ENCODE results near the gene CNTROB.

The CNTROB gene

DNA sequence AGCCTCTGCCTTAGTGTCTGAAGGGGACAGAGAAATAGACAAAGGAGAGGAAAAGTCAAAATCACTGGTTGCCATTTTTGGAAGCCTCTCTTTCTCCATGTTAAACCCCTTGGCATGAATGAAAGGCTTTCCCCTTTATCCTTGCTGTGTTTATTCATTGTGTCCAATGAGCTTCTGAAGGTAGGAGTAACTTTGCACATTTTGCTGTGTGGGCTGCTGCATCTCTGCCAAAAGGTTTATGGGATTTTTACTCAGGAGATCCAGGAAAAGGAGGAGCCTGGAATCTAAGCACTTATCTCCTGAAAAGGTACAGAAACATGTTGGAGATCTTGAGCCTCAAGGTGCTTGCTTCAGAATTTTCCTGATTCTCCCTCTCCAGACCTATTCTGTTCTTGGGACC, 3.9 kb downstream of the CNTROB start:
- no peak for TF ChIP-seq CTCF (conservative IDR thresholded peaks at IDR 0.05; ENCODE audit: low read length)
- H3K4me3 ChIP-seq (ENCODE audit: low read length) = no peak overlapping the region
- no peak for DNase-seq (ENCODE audit: low read depth)

GRCh38 chr17:7940034-7940433, 8.0 kb downstream of the CNTROB start:
- no peak for TF ChIP-seq CTCF (conservative IDR thresholded peaks at IDR 0.05; ENCODE audit: low read length)
- DNase-seq (ENCODE audit: low read depth) = no peak

GRCh38 chr17:7940743-7941142, 8.7 kb downstream of the CNTROB start:
- DNase-seq (ENCODE audit: low read depth) = no peak
- no peak overlapping the region for H3K4me3 ChIP-seq (ENCODE audit: low read length)
- TF ChIP-seq CTCF (conservative IDR thresholded peaks at IDR 0.05; ENCODE audit: low read length) = no peak

More at GRCh38 chr17:7940034-7940433, 8.0 kb downstream of the CNTROB start:
- no peak overlapping the region for H3K4me3 ChIP-seq (ENCODE audit: low read length)

GRCh38 chr17:7943291-7943690, 11.3 kb downstream of the CNTROB start:
- H3K4me3 ChIP-seq (ENCODE audit: low read length) = no peak overlapping the region
- no peak for TF ChIP-seq CTCF (conservative IDR thresholded peaks at IDR 0.05; ENCODE audit: low read length)
- no peak for DNase-seq (ENCODE audit: low read depth)

- no peak for TF ChIP-seq CTCF (conservative IDR thresholded peaks at IDR 0.05; ENCODE audit: low read length)
- DNase-seq (ENCODE audit: low read depth) = no peak
- H3K4me3 ChIP-seq (ENCODE audit: low read length) = no peak overlapping the region
Measured at GRCh38 chr17:7944326-7944725, 12.3 kb downstream of the CNTROB start.

DNA sequence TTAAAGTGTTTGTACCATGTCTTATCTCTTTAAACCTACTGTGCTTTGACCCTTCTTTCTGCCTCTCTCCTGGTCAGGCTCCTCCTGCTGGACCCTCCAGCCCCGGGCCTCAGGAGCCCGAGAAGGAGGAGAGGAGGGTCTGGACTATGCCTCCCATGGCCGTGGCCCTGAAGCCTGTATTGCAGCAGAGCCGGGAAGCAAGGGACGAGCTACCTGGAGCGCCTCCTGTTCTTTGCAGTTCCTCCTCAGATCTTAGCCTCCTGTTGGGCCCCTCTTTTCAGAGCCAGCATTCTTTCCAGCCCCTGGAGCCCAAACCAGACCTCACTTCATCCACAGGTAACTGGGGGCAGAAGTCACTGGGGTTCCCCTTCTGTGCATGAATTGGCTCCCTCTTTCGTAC, 13.6 kb downstream of the CNTROB start:
- DNase-seq (ENCODE audit: low read depth) = no peak
- TF ChIP-seq CTCF (conservative IDR thresholded peaks at IDR 0.05; ENCODE audit: low read length) = no peak
- H3K4me3 ChIP-seq (ENCODE audit: low read length) = no peak overlapping the region

DNA sequence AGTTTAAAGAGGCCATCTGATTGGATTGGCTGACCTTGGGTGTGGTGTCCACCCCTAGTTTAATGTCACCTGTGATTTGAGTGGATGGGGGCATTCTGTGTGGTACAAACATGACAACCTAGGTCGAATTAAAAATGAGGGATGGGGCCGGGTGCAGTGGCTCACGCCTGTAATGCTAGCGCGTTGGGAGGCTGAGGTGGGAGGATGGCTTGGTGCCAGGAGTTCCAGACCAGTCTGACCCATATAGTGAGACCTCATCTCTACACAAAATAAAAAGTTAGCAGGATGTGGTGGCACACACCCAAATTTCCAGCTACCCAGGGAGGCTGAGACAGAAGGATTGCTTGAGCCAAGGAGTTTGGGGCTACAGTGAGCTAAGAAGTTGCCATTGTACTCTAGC, 14.4 kb downstream of the CNTROB start:
- TF ChIP-seq CTCF (conservative IDR thresholded peaks at IDR 0.05; ENCODE audit: low read length) = no peak
- no peak overlapping the region for H3K4me3 ChIP-seq (ENCODE audit: low read length)
- DNase-seq (ENCODE audit: low read depth) = no peak

Data from AG10803 (cell line).